Esophagus muscularis mucosa (tissue), 3 donors: ENCODE results near the gene FOXP2.

Experiments
- POLR2A ChIP-seq: fragments of 450-650 bp; IDR thresholded peaks from one replicate; pipeline ENCODE4 v1.6.1; 2017; ENCODE audit warnings: antibody characterized with exemption, moderate library complexity, mild to moderate bottlenecking, low read depth
- POLR2AphosphoS5 ChIP-seq, 2 donors: sonication (generic); formaldehyde crosslinking; IDR thresholded peaks; one replicate each; pipeline ENCODE4 v1.6.1; 2017; ENCODE audit warnings: antibody characterized with exemption in 2 of 2
- TF ChIP-seq, protein P1 (sequence below), 3 experiments: fragments of 200-600 bp in 2 of 3; fragments of 450-650 bp in 1 of 3; sonication (generic) in 2 of 3; IDR thresholded peaks; one replicate each; pipeline ENCODE4 v1.5.1; 2017 to 2019; ENCODE audit warnings: antibody characterized with exemption in 3 of 3, mild to moderate bottlenecking in 2 of 3, moderate library complexity in 1 of 3

DNA sequence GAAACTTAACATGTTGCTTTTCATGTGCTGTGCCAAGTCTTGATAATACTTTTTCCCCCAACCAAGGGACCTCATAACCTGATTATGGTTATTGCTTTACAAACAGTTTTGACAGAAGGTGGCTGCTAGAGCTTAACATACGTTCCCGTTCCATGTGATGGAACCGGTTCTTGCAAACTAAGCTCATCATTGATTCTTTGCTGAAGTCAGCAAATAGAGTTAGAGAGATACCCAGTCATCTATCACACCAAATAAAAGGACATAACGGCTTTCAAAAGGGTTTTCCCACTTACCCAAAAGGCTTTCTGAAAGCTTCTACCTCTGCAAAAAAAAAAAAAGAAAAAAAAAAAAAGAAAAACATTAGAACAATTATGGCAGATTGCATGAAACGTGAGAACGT is 277.0 kb downstream of the FOXP2 start:
- TF ChIP-seq, protein P1, sequence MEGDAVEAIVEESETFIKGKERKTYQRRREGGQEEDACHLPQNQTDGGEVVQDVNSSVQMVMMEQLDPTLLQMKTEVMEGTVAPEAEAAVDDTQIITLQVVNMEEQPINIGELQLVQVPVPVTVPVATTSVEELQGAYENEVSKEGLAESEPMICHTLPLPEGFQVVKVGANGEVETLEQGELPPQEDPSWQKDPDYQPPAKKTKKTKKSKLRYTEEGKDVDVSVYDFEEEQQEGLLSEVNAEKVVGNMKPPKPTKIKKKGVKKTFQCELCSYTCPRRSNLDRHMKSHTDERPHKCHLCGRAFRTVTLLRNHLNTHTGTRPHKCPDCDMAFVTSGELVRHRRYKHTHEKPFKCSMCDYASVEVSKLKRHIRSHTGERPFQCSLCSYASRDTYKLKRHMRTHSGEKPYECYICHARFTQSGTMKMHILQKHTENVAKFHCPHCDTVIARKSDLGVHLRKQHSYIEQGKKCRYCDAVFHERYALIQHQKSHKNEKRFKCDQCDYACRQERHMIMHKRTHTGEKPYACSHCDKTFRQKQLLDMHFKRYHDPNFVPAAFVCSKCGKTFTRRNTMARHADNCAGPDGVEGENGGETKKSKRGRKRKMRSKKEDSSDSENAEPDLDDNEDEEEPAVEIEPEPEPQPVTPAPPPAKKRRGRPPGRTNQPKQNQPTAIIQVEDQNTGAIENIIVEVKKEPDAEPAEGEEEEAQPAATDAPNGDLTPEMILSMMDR (IDR thresholded peaks at IDR 0.05) = no peak
- TF ChIP-seq POLR2AphosphoS5 (IDR thresholded peaks at IDR 0.05) = no peak
- TF ChIP-seq POLR2A = no peak
